Adrenal gland (tissue), 5 donors: ENCODE results near the gene VSX1.

Experiments used
- POLR2A ChIP-seq, 2 donors: fragments of 450-650 bp; IDR thresholded peaks; one replicate each; pipeline ENCODE4 v1.6.1; 2017; ENCODE audit warnings: antibody characterized with exemption in 2 of 2, mild to moderate bottlenecking in 2 of 2, moderate library complexity in 1 of 2
- TF ChIP-seq, protein P1 (sequence below), 6 experiments: fragments of 450-650 bp in 4 of 6; fragments of 200-600 bp in 2 of 6; sonication (generic) in 1 of 6; IDR thresholded peaks; 1 replicate in 5 of 6; 2 replicates in 1 of 6; pipeline versions ENCODE4 v1.5.1 to v1.8.0; 2016 to 2021; ENCODE audit warnings: antibody characterized with exemption in 6 of 6, mild to moderate bottlenecking in 2 of 6, moderate library complexity in 1 of 6
- donor health status: DM: no; HTN: no; CAD: no.

DNA sequence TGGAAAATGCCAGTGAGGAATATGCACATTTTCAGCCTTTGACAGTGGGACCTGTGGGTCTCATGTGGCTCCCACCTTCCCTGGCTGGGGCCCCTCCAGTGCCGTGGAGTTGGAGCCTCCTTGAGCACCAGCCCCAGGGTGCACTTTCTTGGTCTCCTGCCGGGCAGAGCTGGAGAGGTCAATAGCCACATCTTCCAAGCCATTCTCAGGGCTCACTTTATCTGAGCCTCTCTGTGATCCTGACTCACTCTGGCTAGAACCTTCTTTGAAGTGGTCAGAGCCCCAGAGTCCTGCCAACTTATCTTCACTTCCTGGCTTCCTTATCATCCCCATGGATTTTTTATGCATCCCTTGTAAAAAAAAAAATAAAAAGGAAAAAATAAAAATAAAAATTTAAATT, 5.7 kb downstream of the VSX1 start:
- TF ChIP-seq POLR2A (IDR thresholded peaks at IDR 0.05): no peak
- TF ChIP-seq, protein P1, sequence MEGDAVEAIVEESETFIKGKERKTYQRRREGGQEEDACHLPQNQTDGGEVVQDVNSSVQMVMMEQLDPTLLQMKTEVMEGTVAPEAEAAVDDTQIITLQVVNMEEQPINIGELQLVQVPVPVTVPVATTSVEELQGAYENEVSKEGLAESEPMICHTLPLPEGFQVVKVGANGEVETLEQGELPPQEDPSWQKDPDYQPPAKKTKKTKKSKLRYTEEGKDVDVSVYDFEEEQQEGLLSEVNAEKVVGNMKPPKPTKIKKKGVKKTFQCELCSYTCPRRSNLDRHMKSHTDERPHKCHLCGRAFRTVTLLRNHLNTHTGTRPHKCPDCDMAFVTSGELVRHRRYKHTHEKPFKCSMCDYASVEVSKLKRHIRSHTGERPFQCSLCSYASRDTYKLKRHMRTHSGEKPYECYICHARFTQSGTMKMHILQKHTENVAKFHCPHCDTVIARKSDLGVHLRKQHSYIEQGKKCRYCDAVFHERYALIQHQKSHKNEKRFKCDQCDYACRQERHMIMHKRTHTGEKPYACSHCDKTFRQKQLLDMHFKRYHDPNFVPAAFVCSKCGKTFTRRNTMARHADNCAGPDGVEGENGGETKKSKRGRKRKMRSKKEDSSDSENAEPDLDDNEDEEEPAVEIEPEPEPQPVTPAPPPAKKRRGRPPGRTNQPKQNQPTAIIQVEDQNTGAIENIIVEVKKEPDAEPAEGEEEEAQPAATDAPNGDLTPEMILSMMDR (IDR thresholded peaks at IDR 0.05): no peak
